GM21423 (cell line): ENCODE measurements around the gene ARHGAP26.

ENCODE experiments used
- ATAC-seq: cut with Tn5 transposase; IDR thresholded peaks from one replicate; pipeline ENCODE4 v1.9.1; 2021; ENCODE audit warnings: mild to moderate bottlenecking, moderate library complexity; ENCODE audit not compliant: unreplicated experiment

The ARHGAP26 gene

DNA sequence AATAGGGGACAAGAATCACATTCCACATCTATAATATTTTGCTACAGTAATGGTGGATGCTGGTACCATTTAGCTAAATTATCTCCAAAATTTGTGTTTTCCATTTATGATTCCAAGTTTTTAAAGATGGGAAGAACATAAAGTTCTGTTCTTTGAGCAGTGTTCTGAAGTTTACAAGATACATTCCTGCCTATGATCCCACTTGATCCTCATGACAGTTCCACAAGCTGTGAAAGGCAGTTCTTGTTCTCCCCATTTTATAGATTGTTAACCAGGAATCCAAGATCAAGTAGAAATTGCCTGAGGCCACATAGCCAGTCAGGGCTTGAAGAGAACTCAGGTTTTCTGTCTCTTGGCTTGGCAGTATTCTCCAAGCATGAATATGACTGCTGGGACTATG lies 376.0 kb downstream of the ARHGAP26 start:
- ATAC-seq: no peak

DNA sequence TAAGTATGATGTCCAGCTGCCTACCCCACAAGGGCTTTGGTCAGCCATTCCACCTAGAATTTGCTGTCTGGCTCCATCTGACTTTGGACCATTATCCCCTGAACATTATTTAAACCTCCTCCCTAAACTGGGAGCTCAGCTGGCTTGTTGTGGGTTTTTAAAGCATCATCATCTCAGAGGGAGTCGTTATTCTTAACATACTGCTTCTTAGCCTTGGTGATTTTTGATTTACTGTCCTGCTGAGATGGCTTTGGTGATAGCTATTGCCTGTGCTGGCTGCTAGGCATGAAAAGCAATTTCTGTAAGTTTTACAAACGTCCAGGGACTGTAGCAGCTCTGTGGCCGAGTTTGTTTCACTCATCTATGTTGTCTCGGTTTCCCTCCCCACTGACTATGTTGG lies 377.2 kb downstream of the ARHGAP26 start:
- no peak for ATAC-seq

- ATAC-seq: no peak
Observed at GRCh38 chr5:143147902-143148301, 377.7 kb downstream of the ARHGAP26 start.

DNA sequence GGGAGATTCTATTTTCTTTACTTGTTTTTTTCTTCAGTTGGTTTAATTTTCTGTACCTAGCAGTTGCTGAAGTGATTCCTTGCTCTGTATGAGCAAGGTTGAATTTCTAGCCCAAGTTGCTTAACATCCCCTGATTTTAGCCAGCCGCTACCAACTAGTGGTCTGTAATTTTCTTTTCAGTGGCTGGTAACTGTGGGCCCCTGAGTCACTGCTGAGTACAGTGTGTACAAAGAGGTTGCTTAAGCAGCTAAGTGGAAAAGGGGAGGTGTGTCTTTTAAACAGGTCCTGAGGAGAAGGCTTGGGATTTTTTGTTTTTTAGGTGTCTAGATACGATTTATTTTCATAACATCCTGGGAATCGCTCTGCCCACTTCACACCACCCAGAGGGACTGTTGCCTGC lies 378.6 kb downstream of the ARHGAP26 start:
- ATAC-seq: no peak

- no peak for ATAC-seq
Observed at GRCh38 chr5:143149759-143150158, 379.6 kb downstream of the ARHGAP26 start.

- no peak for ATAC-seq
Observed at GRCh38 chr5:143151056-143151700, 381.0 kb downstream of the ARHGAP26 start.

- ATAC-seq: no peak
Observed at GRCh38 chr5:143152445-143152844, 382.3 kb downstream of the ARHGAP26 start.

DNA sequence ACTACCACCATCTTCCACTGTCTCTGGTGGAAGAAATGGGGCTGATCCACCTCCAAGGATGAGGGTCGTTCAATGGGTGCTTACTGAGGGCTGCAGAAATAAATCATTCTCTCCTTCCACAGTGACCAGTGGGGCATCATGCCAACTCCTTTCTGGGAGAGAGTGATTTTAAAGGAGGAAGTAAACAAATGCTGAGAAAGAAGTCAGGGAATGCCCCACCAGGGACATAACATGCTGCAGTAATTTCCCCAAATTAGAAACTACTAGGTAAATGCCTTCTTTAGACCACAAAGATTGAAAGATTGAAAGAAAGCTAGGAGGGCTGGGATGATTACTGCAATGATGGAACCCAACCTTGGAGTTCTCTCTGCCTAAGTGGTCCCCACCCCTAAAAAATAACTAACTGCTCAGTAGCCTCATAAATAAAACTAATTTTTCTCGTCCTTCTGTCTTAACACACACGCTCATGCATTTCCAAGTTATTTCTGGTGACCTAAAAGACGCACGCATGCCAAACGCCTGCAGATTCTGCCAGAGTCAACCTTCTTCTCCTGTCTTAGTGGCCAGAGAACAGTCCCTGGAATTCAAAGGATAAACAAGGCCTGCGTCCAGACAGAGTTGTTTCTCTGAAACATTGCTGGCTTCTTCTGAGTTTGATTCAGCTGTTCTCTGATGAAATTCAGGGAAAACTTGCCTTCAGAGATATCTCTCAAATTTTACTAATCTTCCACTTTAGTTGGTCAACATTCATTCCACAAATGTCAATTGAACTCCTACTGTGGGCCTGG lies 383.3 kb downstream of the ARHGAP26 start:
- ATAC-seq: no peak

DNA sequence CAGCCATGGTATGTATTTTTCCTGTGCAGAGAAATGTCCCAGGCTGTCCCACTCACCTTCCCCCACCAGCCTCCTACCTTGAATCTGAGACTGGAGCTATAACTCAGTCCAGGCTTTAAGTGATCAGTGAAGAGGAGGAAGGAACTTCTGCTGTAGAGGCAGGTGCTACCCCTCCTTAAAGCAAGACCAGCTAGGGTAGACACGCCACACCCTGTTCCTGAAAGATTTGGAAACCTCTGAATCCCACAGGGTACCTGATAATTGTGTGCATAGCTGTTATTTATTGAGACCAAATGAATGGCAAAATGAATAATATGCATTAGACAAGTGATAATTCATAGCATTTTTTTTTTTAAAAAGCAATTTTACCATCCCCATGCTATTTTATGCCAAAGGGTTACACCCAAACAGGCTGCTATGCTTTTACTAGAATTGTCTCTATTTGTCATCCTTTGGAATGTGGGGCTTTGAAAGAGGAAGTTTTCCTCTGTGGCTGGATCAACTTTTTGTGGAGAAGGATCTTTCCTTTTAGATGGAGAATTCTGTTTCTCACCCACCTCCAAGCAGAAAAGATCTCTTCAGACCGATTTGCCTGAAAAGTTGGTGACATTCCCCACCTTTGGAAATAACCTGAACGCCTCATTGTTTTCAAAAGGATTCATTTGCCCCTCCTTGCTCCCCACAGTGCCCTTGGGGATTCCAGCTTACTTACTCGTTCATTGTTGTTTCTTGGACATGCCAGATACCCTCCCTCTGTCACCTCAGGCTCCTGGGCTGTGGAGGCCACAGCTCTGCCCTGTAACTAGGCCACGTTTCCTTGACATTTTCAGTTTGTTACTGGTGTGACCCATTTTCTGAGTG lies 384.6 kb downstream of the ARHGAP26 start:
- no peak for ATAC-seq

GRCh38 chr5:143155455-143155854 lies 385.3 kb downstream of the ARHGAP26 start:
- ATAC-seq: no peak

GRCh38 chr5:143156086-143156485 lies 385.9 kb downstream of the ARHGAP26 start:
- no peak for ATAC-seq

DNA sequence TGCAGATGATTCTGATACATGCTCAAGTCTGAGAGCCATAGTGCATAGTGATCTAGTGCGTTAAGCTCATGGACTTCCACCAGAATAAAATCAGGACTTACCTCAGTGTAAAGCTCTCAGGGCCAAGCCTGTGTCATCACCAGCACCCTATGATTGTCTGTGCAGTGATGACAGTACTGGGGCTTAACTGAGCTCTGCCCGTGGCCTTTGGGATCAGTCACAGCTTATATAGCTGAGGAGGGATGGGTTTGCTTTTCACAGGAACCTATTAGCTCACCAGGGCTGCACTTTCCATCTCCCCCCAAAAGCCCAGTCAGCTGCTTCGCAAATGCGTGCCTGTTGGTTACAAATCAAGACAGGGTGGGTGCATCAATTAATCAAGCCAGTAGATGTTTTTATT lies 386.4 kb downstream of the ARHGAP26 start:
- ATAC-seq: no peak

DNA sequence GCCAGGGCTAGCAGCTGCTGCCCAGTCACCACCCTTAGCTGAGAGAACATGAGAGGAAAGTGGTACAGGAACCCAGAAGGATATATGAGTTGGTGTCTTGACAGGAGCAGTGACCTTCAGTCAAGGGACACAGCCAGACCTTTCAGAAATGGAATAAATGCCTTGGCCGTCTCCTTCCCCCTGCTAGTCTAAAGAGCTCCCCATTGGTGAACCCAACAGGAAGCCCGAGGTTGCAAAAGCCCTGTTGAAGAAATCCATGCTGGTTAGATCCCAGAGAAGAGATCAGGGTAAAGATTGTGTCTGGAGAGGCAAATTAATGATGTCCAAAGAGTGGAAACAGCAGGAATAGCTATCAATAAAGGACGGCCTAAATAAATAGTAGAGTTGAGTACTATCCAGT lies 388.9 kb downstream of the ARHGAP26 start:
- no peak for ATAC-seq

- no peak for ATAC-seq
Observed at GRCh38 chr5:143161885-143162540, 391.8 kb downstream of the ARHGAP26 start.

DNA sequence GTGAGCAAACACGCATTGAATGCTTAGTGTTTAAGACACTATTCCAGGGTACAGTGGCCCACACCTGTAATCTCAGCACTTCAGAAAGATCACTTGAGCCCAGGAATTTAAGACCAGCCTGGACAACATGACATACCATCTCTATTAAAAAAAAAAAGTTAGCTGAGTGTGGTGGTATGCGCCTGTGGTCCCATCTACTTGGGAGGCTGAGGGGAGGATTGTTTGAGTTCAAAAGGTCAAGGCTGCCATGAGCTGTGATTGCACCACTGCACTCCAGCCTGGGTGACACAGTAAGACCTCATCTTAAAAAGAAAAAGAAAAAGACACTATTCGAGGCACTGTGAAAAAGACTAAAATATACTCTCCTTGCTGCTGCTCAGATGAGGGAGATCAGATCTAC lies 392.6 kb downstream of the ARHGAP26 start:
- ATAC-seq: no peak

DNA sequence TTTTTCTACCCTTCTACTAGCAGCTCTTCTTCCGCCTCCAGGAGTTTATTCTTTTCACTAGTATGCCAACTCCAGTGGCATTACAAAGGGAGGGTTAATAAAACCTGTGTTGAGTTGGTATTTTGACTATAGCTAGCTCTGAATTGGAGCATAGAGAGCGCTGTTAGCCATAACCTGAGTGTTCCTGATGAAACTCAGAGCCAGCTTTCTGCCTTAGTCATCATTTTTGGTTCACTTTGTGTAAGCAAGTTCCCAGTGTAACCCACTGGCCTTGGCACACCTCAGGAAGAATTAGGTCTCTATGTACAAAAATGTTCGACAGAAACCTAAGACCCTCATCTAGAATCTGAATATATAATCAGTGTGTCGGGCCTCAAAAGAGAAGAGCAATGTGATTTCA lies 394.4 kb downstream of the ARHGAP26 start:
- ATAC-seq: no peak

DNA sequence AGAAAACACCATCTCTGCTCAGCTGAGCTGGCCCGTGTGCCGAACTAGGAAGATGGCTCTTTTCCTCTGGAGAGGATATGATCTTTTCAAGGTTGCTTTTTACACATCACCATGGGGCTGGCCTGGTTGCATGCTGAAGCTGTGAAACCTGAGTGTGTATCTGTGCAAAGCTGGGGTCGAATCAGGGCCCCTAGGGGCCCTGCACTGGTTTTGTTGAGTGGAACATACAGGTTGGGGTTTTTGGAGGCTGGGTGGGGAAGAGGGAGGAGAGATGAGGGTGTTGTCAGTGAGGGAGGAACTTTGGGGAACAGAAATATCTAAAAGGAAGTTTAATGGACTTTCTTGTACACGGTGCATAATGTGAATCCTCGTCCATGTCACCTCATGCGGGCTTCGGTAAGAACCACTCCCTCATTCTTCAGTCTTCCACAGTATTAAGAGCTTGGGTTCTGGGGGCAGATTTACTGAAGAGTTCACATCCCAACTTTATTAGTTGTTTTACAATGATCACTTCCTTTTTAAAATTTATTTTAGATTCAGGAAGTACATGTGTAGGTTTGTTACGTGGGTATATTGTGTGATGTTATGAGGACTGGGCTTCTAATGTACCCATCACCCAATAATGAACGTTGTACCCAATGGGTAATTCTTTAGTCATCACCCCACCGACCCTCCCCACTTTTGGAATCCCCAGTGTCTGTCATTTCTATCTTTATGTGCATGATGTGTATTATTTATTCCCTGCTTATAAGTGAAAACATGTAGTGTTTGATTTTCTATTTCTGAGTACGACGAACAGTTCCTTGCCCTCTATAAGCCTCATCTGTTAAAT lies 395.1 kb downstream of the ARHGAP26 start:
- ATAC-seq: no peak

DNA sequence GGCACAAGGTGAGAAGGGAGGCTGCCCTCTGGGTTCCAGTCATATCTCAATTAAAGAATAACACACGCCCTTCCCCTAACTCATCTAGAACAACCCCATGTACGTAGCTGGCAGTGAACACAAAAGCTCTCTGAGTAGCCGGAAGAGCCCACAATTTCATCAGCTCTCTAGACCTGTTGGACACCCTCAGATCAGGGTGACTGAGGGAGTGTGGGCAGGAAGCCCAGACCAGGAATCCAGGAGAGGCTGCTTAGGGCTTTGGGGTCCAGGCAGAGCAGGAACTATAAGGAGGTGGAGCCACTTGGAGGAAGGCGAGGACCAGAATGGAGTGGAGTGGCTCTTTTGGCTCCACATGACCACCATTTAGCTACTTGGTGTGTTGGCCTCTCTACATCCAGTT lies 395.9 kb downstream of the ARHGAP26 start:
- peak; percentile 7 for ATAC-seq

DNA sequence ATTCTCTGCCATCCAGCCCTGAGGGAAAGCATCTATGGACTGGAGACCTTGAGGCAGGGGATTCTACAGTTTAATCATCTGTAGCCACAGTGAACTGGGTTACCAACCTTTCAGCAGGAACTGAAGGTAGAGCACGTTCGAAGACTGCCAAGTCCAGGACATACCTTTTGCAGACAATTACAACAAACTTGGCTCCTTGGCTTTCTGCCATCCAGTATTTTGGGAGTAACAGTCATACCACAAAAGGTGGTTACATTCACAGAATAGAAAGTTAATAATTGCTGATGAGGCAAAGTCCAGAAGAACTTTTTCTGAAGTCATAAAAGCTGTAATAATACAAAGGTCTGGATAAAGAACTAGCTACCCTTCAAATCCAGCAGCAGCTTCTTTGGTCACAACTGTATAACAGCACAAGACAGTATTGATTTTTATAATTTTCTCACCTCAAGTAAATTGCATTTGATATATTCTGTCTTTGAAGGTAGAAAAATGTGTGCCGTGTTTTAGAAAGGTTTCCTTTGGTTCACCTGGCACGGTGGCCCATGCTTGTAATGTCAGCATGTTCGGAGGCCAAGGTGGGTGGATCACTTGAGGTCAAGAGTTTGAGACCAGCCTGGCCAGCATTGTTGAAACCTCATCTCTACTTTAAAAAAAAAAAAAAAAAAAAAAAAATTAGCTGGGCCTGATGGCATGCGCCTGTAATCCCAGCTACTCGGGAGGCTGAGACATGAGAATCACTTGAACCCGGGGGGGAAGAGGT lies 396.7 kb downstream of the ARHGAP26 start:
- ATAC-seq: peak; percentile 51
